Liver (tissue), 3 donors: ENCODE data around the gene PPP1R12C.

Source experiments
- EGR1 ChIP-seq, 2 donors: IDR thresholded peaks; 2 replicates each; pipeline ENCODE4 v1.6.1; 2016 to 2018; ENCODE audit warnings: antibody characterized with exemption in 2 of 2, low read depth in 2 of 2
- FOXA2 ChIP-seq: IDR thresholded peaks from 2 replicates; pipeline ENCODE4 v1.6.1; 2016; ENCODE audit warnings: antibody characterized with exemption
- GABPA ChIP-seq, 2 donors: IDR thresholded peaks in 1 of 2; conservative IDR thresholded peaks in 1 of 2; 2 replicates each; pipeline ENCODE4 v1.6.1; 2016; ENCODE audit warnings: antibody characterized with exemption in 2 of 2, mild to moderate bottlenecking in 1 of 2, moderate library complexity in 1 of 2
- HNF4A ChIP-seq, 2 donors: conservative IDR thresholded peaks; 2 replicates each; pipeline ENCODE4 v1.6.1; 2016; ENCODE audit warnings: antibody characterized with exemption in 2 of 2, mild to moderate bottlenecking in 2 of 2
- MAX ChIP-seq: IDR thresholded peaks from 2 replicates; pipeline ENCODE4 v1.6.1; 2016; ENCODE audit warnings: antibody characterized with exemption
- RAD21 ChIP-seq, 2 donors: IDR thresholded peaks; 2 replicates each; pipeline ENCODE4 v1.6.1; 2016; ENCODE audit warnings: antibody characterized with exemption in 2 of 2, mild to moderate bottlenecking in 2 of 2
- REST ChIP-seq: IDR thresholded peaks from 2 replicates; pipeline ENCODE4 v1.6.1; 2016; ENCODE audit warnings: antibody characterized with exemption, mild to moderate bottlenecking
- RXRA ChIP-seq, 2 donors: IDR thresholded peaks; 2 replicates each; pipeline ENCODE4 v1.6.1; 2017 to 2018; ENCODE audit warnings: antibody characterized with exemption in 2 of 2, mild to moderate bottlenecking in 1 of 2
- TAF1 ChIP-seq: conservative IDR thresholded peaks from 2 replicates; pipeline ENCODE4 v1.6.1; 2016; ENCODE audit warnings: antibody characterized with exemption, mild to moderate bottlenecking
- YY1 ChIP-seq: IDR thresholded peaks from 2 replicates; pipeline ENCODE4 v1.6.1; 2016; ENCODE audit warnings: antibody characterized with exemption, mild to moderate bottlenecking
- TF ChIP-seq, protein P1 (sequence below): fragments of 150-350 bp; IDR thresholded peaks from 2 replicates; pipeline ENCODE4 v1.5.1; 2017; ENCODE audit warnings: improper control_type of control experiment, low read depth, low read length; ENCODE audit not compliant: missing input control
- TF ChIP-seq, protein P2 (sequence below): IDR thresholded peaks from 2 replicates; pipeline ENCODE4 v1.6.1; 2016; ENCODE audit warnings: antibody characterized with exemption
- TF ChIP-seq, protein P3 (sequence below): IDR thresholded peaks from 2 replicates; pipeline ENCODE4 v1.6.1; 2016; ENCODE audit warnings: antibody characterized with exemption
- donor health status: healthy.
- donor health status: healthy.

DNA sequence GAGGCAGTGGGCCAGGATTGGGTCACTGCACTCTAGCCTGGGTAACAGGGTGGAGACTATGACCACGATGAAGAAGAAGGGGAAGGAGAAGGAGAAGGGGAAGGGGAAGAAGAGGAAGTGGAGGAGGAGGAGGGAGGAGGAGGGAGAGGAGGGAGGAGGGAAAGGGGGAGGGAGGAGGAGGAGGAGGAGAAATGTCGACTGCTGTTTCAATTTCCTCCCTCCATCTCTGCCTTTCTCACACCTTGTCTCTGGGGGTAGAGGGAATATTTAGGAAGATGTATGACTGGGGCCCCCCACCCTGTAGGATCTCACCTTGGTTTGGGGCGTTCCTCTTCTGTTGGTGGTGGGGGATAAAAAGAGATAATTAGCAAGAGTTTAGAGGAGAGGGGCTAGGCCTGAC lies 27.8 kb upstream of the PPP1R12C start:
- TF ChIP-seq, protein P1, sequence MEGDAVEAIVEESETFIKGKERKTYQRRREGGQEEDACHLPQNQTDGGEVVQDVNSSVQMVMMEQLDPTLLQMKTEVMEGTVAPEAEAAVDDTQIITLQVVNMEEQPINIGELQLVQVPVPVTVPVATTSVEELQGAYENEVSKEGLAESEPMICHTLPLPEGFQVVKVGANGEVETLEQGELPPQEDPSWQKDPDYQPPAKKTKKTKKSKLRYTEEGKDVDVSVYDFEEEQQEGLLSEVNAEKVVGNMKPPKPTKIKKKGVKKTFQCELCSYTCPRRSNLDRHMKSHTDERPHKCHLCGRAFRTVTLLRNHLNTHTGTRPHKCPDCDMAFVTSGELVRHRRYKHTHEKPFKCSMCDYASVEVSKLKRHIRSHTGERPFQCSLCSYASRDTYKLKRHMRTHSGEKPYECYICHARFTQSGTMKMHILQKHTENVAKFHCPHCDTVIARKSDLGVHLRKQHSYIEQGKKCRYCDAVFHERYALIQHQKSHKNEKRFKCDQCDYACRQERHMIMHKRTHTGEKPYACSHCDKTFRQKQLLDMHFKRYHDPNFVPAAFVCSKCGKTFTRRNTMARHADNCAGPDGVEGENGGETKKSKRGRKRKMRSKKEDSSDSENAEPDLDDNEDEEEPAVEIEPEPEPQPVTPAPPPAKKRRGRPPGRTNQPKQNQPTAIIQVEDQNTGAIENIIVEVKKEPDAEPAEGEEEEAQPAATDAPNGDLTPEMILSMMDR = no peak
- TF ChIP-seq RAD21 (IDR thresholded peaks at IDR 0.05) = no peak
- TF ChIP-seq MAX = no peak
- TF ChIP-seq YY1 = no peak
- no peak for TF ChIP-seq EGR1 (IDR thresholded peaks at IDR 0.05; ENCODE audit: low read depth in 2 of 2)
- no peak for TF ChIP-seq GABPA (IDR thresholded peaks at IDR 0.05 in 1 of 2, conservative IDR thresholded peaks at IDR 0.05 in 1 of 2)
- TF ChIP-seq FOXA2 = no peak
- TF ChIP-seq, protein P2, sequence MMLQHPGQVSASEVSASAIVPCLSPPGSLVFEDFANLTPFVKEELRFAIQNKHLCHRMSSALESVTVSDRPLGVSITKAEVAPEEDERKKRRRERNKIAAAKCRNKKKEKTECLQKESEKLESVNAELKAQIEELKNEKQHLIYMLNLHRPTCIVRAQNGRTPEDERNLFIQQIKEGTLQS = no peak
- TF ChIP-seq RXRA (IDR thresholded peaks at IDR 0.05) = no peak
- TF ChIP-seq, protein P3, sequence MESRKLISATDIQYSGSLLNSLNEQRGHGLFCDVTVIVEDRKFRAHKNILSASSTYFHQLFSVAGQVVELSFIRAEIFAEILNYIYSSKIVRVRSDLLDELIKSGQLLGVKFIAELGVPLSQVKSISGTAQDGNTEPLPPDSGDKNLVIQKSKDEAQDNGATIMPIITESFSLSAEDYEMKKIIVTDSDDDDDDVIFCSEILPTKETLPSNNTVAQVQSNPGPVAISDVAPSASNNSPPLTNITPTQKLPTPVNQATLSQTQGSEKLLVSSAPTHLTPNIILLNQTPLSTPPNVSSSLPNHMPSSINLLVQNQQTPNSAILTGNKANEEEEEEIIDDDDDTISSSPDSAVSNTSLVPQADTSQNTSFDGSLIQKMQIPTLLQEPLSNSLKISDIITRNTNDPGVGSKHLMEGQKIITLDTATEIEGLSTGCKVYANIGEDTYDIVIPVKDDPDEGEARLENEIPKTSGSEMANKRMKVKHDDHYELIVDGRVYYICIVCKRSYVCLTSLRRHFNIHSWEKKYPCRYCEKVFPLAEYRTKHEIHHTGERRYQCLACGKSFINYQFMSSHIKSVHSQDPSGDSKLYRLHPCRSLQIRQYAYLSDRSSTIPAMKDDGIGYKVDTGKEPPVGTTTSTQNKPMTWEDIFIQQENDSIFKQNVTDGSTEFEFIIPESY = no peak
- TF ChIP-seq REST = no peak
- TF ChIP-seq TAF1 = no peak
- no peak for TF ChIP-seq HNF4A (conservative IDR thresholded peaks at IDR 0.05)
